Smooth muscle cell (in vitro differentiated cells): Measurements from ENCODE around the gene ARSD. TPM values are rescaled to one million over a fixed set of nuclear protein-coding genes. Genes with fewer than 3 reads are reported as not detected.

ENCODE experiments used
- DNase-seq: peaks from one replicate; lab custom pipeline; 2025; ENCODE audit not compliant: unreplicated experiment; lab: John Stamatoyannopoulos, UW
- H2AFZ ChIP-seq: fragments of 200-600 bp; sonication (generic); 2 replicates; pipeline ENCODE4 v1.6.0; 2016; ENCODE audit warnings: antibody characterized with exemption, low read depth, mild to moderate bottlenecking
- H3F3A ChIP-seq: fragments of 200-600 bp; sonication (generic); 2 replicates; pipeline ENCODE4 v1.6.0; 2017; ENCODE audit warnings: antibody characterized with exemption, low read depth
- H3K27ac ChIP-seq: fragments of 200-600 bp; sonication (generic); 2 replicates; pipeline ENCODE4 v1.5.1; 2016; ENCODE audit warnings: low read depth, mild to moderate bottlenecking
- H3K27me3 ChIP-seq: fragments of 200-600 bp; sonication (generic); 2 replicates; pipeline ENCODE4 v1.6.1; 2016; ENCODE audit warnings: low read depth, mild to moderate bottlenecking
- H3K36me3 ChIP-seq: fragments of 200-600 bp; sonication (generic); 2 replicates; pipeline ENCODE4 v1.5.1; 2016; ENCODE audit warnings: low read depth
- H3K4me1 ChIP-seq: fragments of 200-600 bp; sonication (generic); 2 replicates; pipeline ENCODE4 v1.5.1; 2016; ENCODE audit warnings: low read depth
- H3K4me2 ChIP-seq: fragments of 200-600 bp; sonication (generic); 2 replicates; pipeline ENCODE4 v1.6.0; 2016; ENCODE audit warnings: mild to moderate bottlenecking
- H3K4me3 ChIP-seq: fragments of 200-600 bp; sonication (generic); 2 replicates; pipeline ENCODE4 v1.5.1; 2016; ENCODE audit warnings: mild to moderate bottlenecking
- H3K79me2 ChIP-seq: fragments of 200-600 bp; sonication (generic); 2 replicates; pipeline ENCODE4 v1.6.0; 2016; ENCODE audit warnings: low read depth, mild to moderate bottlenecking
- H3K9ac ChIP-seq: fragments of 200-600 bp; sonication (generic); 2 replicates; pipeline ENCODE4 v1.6.0; 2016; ENCODE audit warnings: low read depth
- H3K9me3 ChIP-seq: fragments of 200-600 bp; sonication (generic); replicated peaks from 2 replicates; pipeline ENCODE4 v1.5.1; 2016; ENCODE audit warnings: low read depth
- H4K20me1 ChIP-seq: fragments of 200-600 bp; sonication (generic); 2 replicates; pipeline ENCODE4 v1.6.0; 2016; ENCODE audit warnings: low read depth
- CTCF ChIP-seq: fragments of 200-600 bp; sonication (generic); IDR thresholded peaks from 2 replicates; pipeline ENCODE4 v1.5.1; 2017; ENCODE audit warnings: borderline replicate concordance, mild to moderate bottlenecking, antibody characterized with exemption; ENCODE audit not compliant: insufficient read depth, poor library complexity, severe bottlenecking
- WGBS: methylation state at CpG from one replicate; pipeline ENCODE4 v1.1.7; 2016; ENCODE audit warnings: low lambda C conversion rate; 5-methylcytosine and 5-hydroxymethylcytosine counted together
- polyA plus RNA-seq: library from polyadenylated mRNA; unstranded; fragments of >200 nt; fragmentation: Nextera tagmentation; extraction: Ambion mirVana; gene quantifications from 2 replicates; pipeline ENCODE4 v1.2.1, GENCODE V29; 2016
- total RNA-seq: library from RNA; depleted of rRNA; stranded (reverse); fragments of >200 nt; gene quantifications from 2 replicates; pipeline ENCODE4 v1.2.3, GENCODE V29; 2014

ARSD gene
- total and polyA plus RNA-seq, 2 experiments from 2014 or later, result 21.1 to 30.7 TPM

- no peaks in the 10 kb centered on the region for H3K79me2 ChIP-seq
- H2AFZ ChIP-seq, result no peak overlapping the region
- no peak overlapping the region for H3K9ac ChIP-seq
- H3K36me3 ChIP-seq, result no peaks in the 10 kb centered on the region
- H3K4me2 ChIP-seq, result no peak overlapping the region
- H3F3A ChIP-seq, result no peaks in the 10 kb centered on the region
- DNase-seq, result no peak
- H3K9me3 ChIP-seq, result peaks cover 5% of the 10 kb centered on the region
- no peak overlapping the region for H3K4me3 ChIP-seq
- 88% methylated on average over 2 of the region's 2 CpGs for WGBS
- no peak overlapping the region for H3K27ac ChIP-seq
- no peaks in the 10 kb centered on the region for H3K27me3 ChIP-seq
- no peaks in the 10 kb centered on the region for H4K20me1 ChIP-seq
- no peak for TF ChIP-seq CTCF
- no peaks in the 10 kb centered on the region for H3K4me1 ChIP-seq
These were observed 50.6 kb downstream of the ARSD start for GRCh38 chrX:2878563-2878962.

GRCh38 chrX:2875798-2876399 is 53.2 kb downstream of the ARSD start:
- TF ChIP-seq CTCF, result peak; percentile 39
- WGBS, result 75% methylated on average over 6 of the region's 6 CpGs

GRCh38 chrX:2875136-2875481 is 54.0 kb downstream of the ARSD start:
- Histone ChIP-seq H3K27me3 (no peaks in the 10 kb centered on the region), H3K4me3 (no peak overlapping the region), H4K20me1 (no peaks in the 10 kb centered on the region), H3K9me3 (peaks cover 5% of the 10 kb centered on the region), H2AFZ (no peak overlapping the region), H3F3A (peaks cover 24% of the 10 kb centered on the region), H3K79me2 (no peaks in the 10 kb centered on the region), H3K9ac (no peak overlapping the region), H3K36me3 (no peaks in the 10 kb centered on the region), H3K27ac (no peak overlapping the region), H3K4me1 (no peaks in the 10 kb centered on the region), H3K4me2 (no peak overlapping the region)
- 99% methylated on average over 3 of the region's 3 CpGs for WGBS
- no peak for DNase-seq
- no peak for TF ChIP-seq CTCF

More at GRCh38 chrX:2875798-2876399, 53.2 kb downstream of the ARSD start:
- Histone ChIP-seq H3K4me3 (no peak overlapping the region), H3K36me3 (no peaks in the 10 kb centered on the region), H3K9me3 (peaks cover 5% of the 10 kb centered on the region), H4K20me1 (no peaks in the 10 kb centered on the region), H3K27me3 (no peaks in the 10 kb centered on the region), H3F3A (peaks cover 17% of the 10 kb centered on the region), H3K79me2 (no peaks in the 10 kb centered on the region), H3K4me1 (no peaks in the 10 kb centered on the region), H3K9ac (no peak overlapping the region), H2AFZ (no peak overlapping the region), H3K4me2 (no peak overlapping the region), H3K27ac (no peak overlapping the region)
- DNase-seq, result no peak

GRCh38 chrX:2874222-2875135 is 54.7 kb downstream of the ARSD start:
- Histone ChIP-seq H3K4me3 (no peak overlapping the region), H3K9me3 (peaks cover 5% of the 10 kb centered on the region), H2AFZ (no peak overlapping the region), H3K79me2 (no peaks in the 10 kb centered on the region), H3F3A (peaks cover 24% of the 10 kb centered on the region), H3K27ac (no peak overlapping the region), H3K27me3 (no peaks in the 10 kb centered on the region), H3K9ac (no peak overlapping the region), H3K4me2 (no peak overlapping the region), H3K4me1 (no peaks in the 10 kb centered on the region), H4K20me1 (no peaks in the 10 kb centered on the region), H3K36me3 (no peaks in the 10 kb centered on the region)
- no peak for DNase-seq
- no peak for TF ChIP-seq CTCF
- WGBS, result over 99% methylated on average over 5 of the region's 5 CpGs
